Liver (tissue), 9 donors: Measurements from ENCODE around the gene CCNY. TPM values are rescaled to one million over a fixed set of nuclear protein-coding genes. Genes with fewer than 3 reads are reported as not detected.
A peak's percentile ranks its signal among the peaks of the same experiment; 100 is the strongest.

Experiments used
- DNase-seq: peaks from one replicate; pipeline ENCODE4 v3.0.0-alpha.2; 2017; ENCODE audit warnings: low spot score
- H3K27ac ChIP-seq, 2 donors: one replicate each; pipeline ENCODE4 v1.7.0; 2013; ENCODE audit warnings: inconsistent platforms in 2 of 2, low read length in 2 of 2, control low read depth in 1 of 2, low read depth in 1 of 2, mild to moderate bottlenecking in 1 of 2
- H3K27me3 ChIP-seq, 4 donors: one replicate each; pipeline versions ENCODE4 v1.6.1 to v1.7.0; 2013; ENCODE audit warnings: low read length in 3 of 4, inconsistent platforms in 1 of 4, mild to moderate bottlenecking in 1 of 4, moderate library complexity in 1 of 4; ENCODE audit not compliant: control insufficient read depth in 4 of 4, insufficient read depth in 4 of 4
- H3K36me3 ChIP-seq, 4 donors: one replicate each; pipeline versions ENCODE4 v1.6.1 to v1.7.0; 2013; ENCODE audit warnings: low read length in 3 of 4, mild to moderate bottlenecking in 3 of 4, low read depth in 1 of 4, moderate library complexity in 1 of 4; ENCODE audit not compliant: control insufficient read depth in 4 of 4, insufficient read depth in 3 of 4
- H3K4me1 ChIP-seq, 4 donors: one replicate each; pipeline versions ENCODE4 v1.6.1 to v1.7.0; 2013; ENCODE audit warnings: low read length in 3 of 4, mild to moderate bottlenecking in 3 of 4, moderate library complexity in 1 of 4; ENCODE audit not compliant: control insufficient read depth in 4 of 4, insufficient read depth in 4 of 4
- H3K4me3 ChIP-seq, 3 donors: one replicate each; pipeline versions ENCODE4 v1.6.1 to v1.7.0; 2013; ENCODE audit warnings: low read length in 3 of 3, control low read depth in 1 of 3, low read depth in 1 of 3, mild to moderate bottlenecking in 1 of 3
- H3K9ac ChIP-seq, 2 donors: one replicate each; pipeline ENCODE4 v1.7.0; 2013; ENCODE audit warnings: low read length in 2 of 2, mild to moderate bottlenecking in 2 of 2, moderate library complexity in 2 of 2, control low read depth in 1 of 2, low read depth in 1 of 2
- H3K9me3 ChIP-seq, 4 donors: one replicate each; pipeline versions ENCODE4 v1.6.1 to v1.7.0; 2013; ENCODE audit warnings: low read length in 3 of 4; ENCODE audit not compliant: control insufficient read depth in 4 of 4
- ATF3 ChIP-seq: IDR thresholded peaks from 2 replicates; pipeline ENCODE4 v1.6.1; 2016; ENCODE audit warnings: antibody characterized with exemption
- EGR1 ChIP-seq, 2 donors: IDR thresholded peaks; 2 replicates each; pipeline ENCODE4 v1.6.1; 2016 to 2018; ENCODE audit warnings: antibody characterized with exemption in 2 of 2, low read depth in 2 of 2
- FOXA1 ChIP-seq: IDR thresholded peaks from 2 replicates; pipeline ENCODE4 v1.6.1; 2016; ENCODE audit warnings: antibody characterized with exemption
- FOXA2 ChIP-seq: IDR thresholded peaks from 2 replicates; pipeline ENCODE4 v1.6.1; 2016; ENCODE audit warnings: antibody characterized with exemption
- GABPA ChIP-seq, 2 donors: IDR thresholded peaks in 1 of 2; conservative IDR thresholded peaks in 1 of 2; 2 replicates each; pipeline ENCODE4 v1.6.1; 2016; ENCODE audit warnings: antibody characterized with exemption in 2 of 2, mild to moderate bottlenecking in 1 of 2, moderate library complexity in 1 of 2
- HNF4A ChIP-seq, 2 donors: conservative IDR thresholded peaks; 2 replicates each; pipeline ENCODE4 v1.6.1; 2016; ENCODE audit warnings: antibody characterized with exemption in 2 of 2, mild to moderate bottlenecking in 2 of 2
- HNF4G ChIP-seq: IDR thresholded peaks from 2 replicates; pipeline ENCODE4 v1.6.1; 2016; ENCODE audit warnings: antibody characterized with exemption
- JUND ChIP-seq, 2 donors: IDR thresholded peaks; 2 replicates each; pipeline ENCODE4 v1.6.1; 2016; ENCODE audit warnings: antibody characterized with exemption in 2 of 2
- MAX ChIP-seq: IDR thresholded peaks from 2 replicates; pipeline ENCODE4 v1.6.1; 2016; ENCODE audit warnings: antibody characterized with exemption
- NR2F2 ChIP-seq: IDR thresholded peaks from 2 replicates; pipeline ENCODE4 v1.6.1; 2016; ENCODE audit warnings: antibody characterized with exemption
- RAD21 ChIP-seq, 2 donors: IDR thresholded peaks; 2 replicates each; pipeline ENCODE4 v1.6.1; 2016; ENCODE audit warnings: antibody characterized with exemption in 2 of 2, mild to moderate bottlenecking in 2 of 2
- REST ChIP-seq: IDR thresholded peaks from 2 replicates; pipeline ENCODE4 v1.6.1; 2016; ENCODE audit warnings: antibody characterized with exemption, mild to moderate bottlenecking
- RXRA ChIP-seq, 2 donors: IDR thresholded peaks; 2 replicates each; pipeline ENCODE4 v1.6.1; 2017 to 2018; ENCODE audit warnings: antibody characterized with exemption in 2 of 2, mild to moderate bottlenecking in 1 of 2
- SP1 ChIP-seq: IDR thresholded peaks from 2 replicates; pipeline ENCODE4 v1.6.1; 2018; ENCODE audit warnings: antibody characterized with exemption, mild to moderate bottlenecking
- TAF1 ChIP-seq: conservative IDR thresholded peaks from 2 replicates; pipeline ENCODE4 v1.6.1; 2016; ENCODE audit warnings: antibody characterized with exemption, mild to moderate bottlenecking
- YY1 ChIP-seq: IDR thresholded peaks from 2 replicates; pipeline ENCODE4 v1.6.1; 2016; ENCODE audit warnings: antibody characterized with exemption, mild to moderate bottlenecking
- ZBTB33 ChIP-seq: IDR thresholded peaks from 2 replicates; pipeline ENCODE4 v1.6.1; 2016; ENCODE audit warnings: antibody characterized with exemption
- WGBS: extraction: QIAGEN DNeasy Blood & Tissue Kit; methylation state at CpG from one replicate; pipeline ENCODE4 v1.1.7; 2013; 5-methylcytosine and 5-hydroxymethylcytosine counted together
- polyA plus RNA-seq, 2 donors: library from polyadenylated mRNA; stranded (reverse) in 1 of 2; unstranded in 1 of 2; fragments of 200-250 nt in 1 of 2; fragments of >200 nt in 1 of 2; fragmentation: Nextera tagmentation in 1 of 2; extraction: Ambion mirVana in 1 of 2; gene quantifications; one replicate each; pipeline versions ENCODE4 v1.2.1 to v1.2.3, GENCODE V29; 2013 to 2015
- total RNA-seq, 2 donors: library from RNA; depleted of rRNA; stranded (reverse); fragments of >200 nt; gene quantifications; one replicate each; pipeline ENCODE4 v1.2.3, GENCODE V29; 2014
- TF ChIP-seq, protein P1 (sequence below): fragments of 150-350 bp; IDR thresholded peaks from 2 replicates; pipeline ENCODE4 v1.5.1; 2017; ENCODE audit warnings: improper control_type of control experiment, low read depth, low read length; ENCODE audit not compliant: missing input control
- donor health status: healthy.
- donor health status: healthy.
- donor health status: healthy.
- donor health status: healthy.
- donor health status: healthy.

The CCNY gene
- total and polyA plus RNA-seq, 4 donors, result 17.6 to 38.4 (median 21.8) TPM

GRCh38 chr10:35364808-35365207, 28.5 kb downstream of the CCNY start:
- no peak overlapping the region for H3K9ac ChIP-seq
- H3K27me3 ChIP-seq, result no peaks in the 10 kb centered on the region
- peak in 1 of 2 donors; percentile 42 for TF ChIP-seq RAD21 (IDR thresholded peaks at IDR 0.05)
- TF ChIP-seq SP1, result peak; percentile 80
- no peak for TF ChIP-seq ZBTB33
- TF ChIP-seq HNF4A (conservative IDR thresholded peaks at IDR 0.05), result peak; percentile 88 to 99
- peak; percentile 17 to 26 for TF ChIP-seq JUND (IDR thresholded peaks at IDR 0.05)
- peak; percentile 37 to 66 for TF ChIP-seq RXRA (IDR thresholded peaks at IDR 0.05)
- TF ChIP-seq MAX, result peak; percentile 35
- TF ChIP-seq NR2F2, result no peak
- peak; percentile 93 for TF ChIP-seq HNF4G
- H3K36me3 ChIP-seq, result no peaks in the 10 kb centered on the region
- DNase-seq, result no peak
- H3K9me3 ChIP-seq, result no peaks in the 10 kb centered on the region
- peaks cover 6 to 16% (median 13%) of the 10 kb centered on the region in 4 donors for H3K4me1 ChIP-seq
- no peak overlapping the region for H3K4me3 ChIP-seq
- no peak overlapping the region for H3K27ac ChIP-seq
- WGBS, result 19% methylated on average over 2 of the region's 2 CpGs

GRCh38 chr10:35365994-35366393, 29.7 kb downstream of the CCNY start:
- H3K9ac ChIP-seq, result no peak overlapping the region
- no peak for DNase-seq
- H3K4me1 ChIP-seq, result peaks cover 3 to 16% (median 13%) of the 10 kb centered on the region in 4 donors
- TF ChIP-seq MAX (no peak), EGR1 (IDR thresholded peaks at IDR 0.05; ENCODE audit: low read depth in 2 of 2) (no peak), TAF1 (no peak), REST (no peak), RAD21 (IDR thresholded peaks at IDR 0.05) (no peak), ATF3 (no peak), HNF4G (no peak), JUND (IDR thresholded peaks at IDR 0.05) (no peak), SP1 (no peak), FOXA2 (no peak), YY1 (no peak), NR2F2 (no peak), HNF4A (conservative IDR thresholded peaks at IDR 0.05) (no peak), RXRA (IDR thresholded peaks at IDR 0.05) (no peak), GABPA (IDR thresholded peaks at IDR 0.05 in 1 of 2, conservative IDR thresholded peaks at IDR 0.05 in 1 of 2) (no peak), FOXA1 (no peak), ZBTB33 (no peak)
- TF ChIP-seq, protein P1, sequence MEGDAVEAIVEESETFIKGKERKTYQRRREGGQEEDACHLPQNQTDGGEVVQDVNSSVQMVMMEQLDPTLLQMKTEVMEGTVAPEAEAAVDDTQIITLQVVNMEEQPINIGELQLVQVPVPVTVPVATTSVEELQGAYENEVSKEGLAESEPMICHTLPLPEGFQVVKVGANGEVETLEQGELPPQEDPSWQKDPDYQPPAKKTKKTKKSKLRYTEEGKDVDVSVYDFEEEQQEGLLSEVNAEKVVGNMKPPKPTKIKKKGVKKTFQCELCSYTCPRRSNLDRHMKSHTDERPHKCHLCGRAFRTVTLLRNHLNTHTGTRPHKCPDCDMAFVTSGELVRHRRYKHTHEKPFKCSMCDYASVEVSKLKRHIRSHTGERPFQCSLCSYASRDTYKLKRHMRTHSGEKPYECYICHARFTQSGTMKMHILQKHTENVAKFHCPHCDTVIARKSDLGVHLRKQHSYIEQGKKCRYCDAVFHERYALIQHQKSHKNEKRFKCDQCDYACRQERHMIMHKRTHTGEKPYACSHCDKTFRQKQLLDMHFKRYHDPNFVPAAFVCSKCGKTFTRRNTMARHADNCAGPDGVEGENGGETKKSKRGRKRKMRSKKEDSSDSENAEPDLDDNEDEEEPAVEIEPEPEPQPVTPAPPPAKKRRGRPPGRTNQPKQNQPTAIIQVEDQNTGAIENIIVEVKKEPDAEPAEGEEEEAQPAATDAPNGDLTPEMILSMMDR, result no peak
- no peaks in the 10 kb centered on the region for H3K36me3 ChIP-seq
- H3K9me3 ChIP-seq, result no peaks in the 10 kb centered on the region
- 95% methylated on average over 1 of the region's 1 CpG for WGBS
- H3K27ac ChIP-seq, result no peak overlapping the region
- H3K27me3 ChIP-seq, result no peaks in the 10 kb centered on the region
- no peak overlapping the region for H3K4me3 ChIP-seq
